H9 (cell line): ENCODE measurements around the gene CYP17A1. TPM values are rescaled to one million over a fixed set of nuclear protein-coding genes. Genes with fewer than 3 reads are reported as not detected.

ENCODE experiments used
- DNase-seq: peaks from one replicate; pipeline ENCODE4 v3.0.0-alpha.2; 2017
- H2AFZ ChIP-seq: one replicate; pipeline ENCODE4 v1.6.1; 2013; ENCODE audit warnings: mild to moderate bottlenecking, low read length, control low read depth, moderate library complexity
- H2AK5ac ChIP-seq: 2 replicates; pipeline ENCODE4 v1.6.1; 2013; ENCODE audit warnings: low read length, control low read depth, mixed read lengths; ENCODE audit not compliant: insufficient read length
- H2BK120ac ChIP-seq: one replicate; pipeline ENCODE4 v1.6.1; 2013; ENCODE audit warnings: low read depth, mild to moderate bottlenecking, low read length, control low read depth, inconsistent platforms; ENCODE audit not compliant: poor library complexity, severe bottlenecking
- H2BK12ac ChIP-seq: 2 replicates; pipeline ENCODE4 v1.6.1; 2013; ENCODE audit warnings: low read length, control low read depth, mixed read lengths, low read depth; ENCODE audit not compliant: insufficient read length
- H2BK15ac ChIP-seq: 2 replicates; pipeline ENCODE4 v1.6.1; 2013; ENCODE audit warnings: low read depth, low read length, control low read depth
- H2BK20ac ChIP-seq: one replicate; pipeline ENCODE4 v1.6.1; 2013; ENCODE audit warnings: low read depth, mild to moderate bottlenecking, low read length, control low read depth, inconsistent platforms; ENCODE audit not compliant: poor library complexity, severe bottlenecking
- H2BK5ac ChIP-seq: 2 replicates; pipeline ENCODE4 v1.6.1; 2013; ENCODE audit warnings: low read length, control low read depth, mixed read lengths; ENCODE audit not compliant: insufficient read length
- H3K14ac ChIP-seq: 2 replicates; pipeline ENCODE4 v1.6.1; 2013; ENCODE audit warnings: low read length, control low read depth; ENCODE audit not compliant: insufficient read depth
- H3K18ac ChIP-seq: 2 replicates; pipeline ENCODE4 v1.6.1; 2013; ENCODE audit warnings: low read depth, mild to moderate bottlenecking, mixed read lengths, low read length, control low read depth; ENCODE audit not compliant: insufficient read length
- H3K23ac ChIP-seq: 2 replicates; pipeline ENCODE4 v1.6.1; 2013; ENCODE audit warnings: low read length, control low read depth, mixed read lengths, low read depth; ENCODE audit not compliant: insufficient read length
- H3K23me2 ChIP-seq: 2 replicates; pipeline ENCODE4 v1.6.1; 2013; ENCODE audit warnings: low read depth, mild to moderate bottlenecking, mixed read lengths, low read length, control low read depth; ENCODE audit not compliant: insufficient read length, poor library complexity, severe bottlenecking
- H3K27ac ChIP-seq: 2 replicates; pipeline ENCODE4 v1.5.1; 2013; ENCODE audit warnings: low read length, control low read depth, mixed read lengths, low read depth; ENCODE audit not compliant: insufficient read length
- H3K27me3 ChIP-seq: 2 replicates; pipeline ENCODE4 v1.6.1; 2013; ENCODE audit warnings: low read length, control low read depth, inconsistent platforms; ENCODE audit not compliant: insufficient read depth
- H3K4ac ChIP-seq: 2 replicates; pipeline ENCODE4 v1.6.1; 2013; ENCODE audit warnings: low read depth, mild to moderate bottlenecking, control low read depth, inconsistent platforms, low read length, moderate library complexity
- H3K4me1 ChIP-seq: 2 replicates; pipeline ENCODE4 v1.6.1; 2013; ENCODE audit warnings: low read length, control low read depth, inconsistent platforms; ENCODE audit not compliant: insufficient read depth
- H3K4me2 ChIP-seq: 2 replicates; pipeline ENCODE4 v1.6.1; 2013; ENCODE audit warnings: low read length, control low read depth, mixed read lengths; ENCODE audit not compliant: insufficient read length, insufficient read depth
- H3K56ac ChIP-seq: 2 replicates; pipeline ENCODE4 v1.6.1; 2013; ENCODE audit warnings: low read depth, mild to moderate bottlenecking, mixed read lengths, low read length, control low read depth; ENCODE audit not compliant: insufficient read length
- H3K79me1 ChIP-seq: 2 replicates; pipeline ENCODE4 v1.6.1; 2013; ENCODE audit warnings: low read depth, mild to moderate bottlenecking, moderate library complexity, low read length, control low read depth, inconsistent platforms; ENCODE audit not compliant: insufficient read depth, poor library complexity, severe bottlenecking
- H3K79me2 ChIP-seq: 2 replicates; pipeline ENCODE4 v1.6.1; 2013; ENCODE audit warnings: low read length, control low read depth, inconsistent platforms; ENCODE audit not compliant: insufficient read depth
- H3K9ac ChIP-seq: 2 replicates; pipeline ENCODE4 v1.6.1; 2013; ENCODE audit warnings: low read length, control low read depth, mixed read lengths; ENCODE audit not compliant: insufficient read length; ENCODE audit errors: extremely low read depth
- H3K9me3 ChIP-seq: one replicate; pipeline ENCODE4 v1.6.1; 2013; ENCODE audit warnings: low read depth, low read length, inconsistent platforms; ENCODE audit not compliant: control insufficient read depth
- H3T11ph ChIP-seq: one replicate; pipeline ENCODE4 v1.6.1; 2013; ENCODE audit warnings: mild to moderate bottlenecking, low read length, control low read depth, inconsistent platforms
- H4K20me1 ChIP-seq: one replicate; pipeline ENCODE4 v1.6.1; 2013; ENCODE audit not compliant: control insufficient read depth, insufficient read length, insufficient read depth
- H4K5ac ChIP-seq: 2 replicates; pipeline ENCODE4 v1.6.1; 2013; ENCODE audit warnings: low read depth, mild to moderate bottlenecking, mixed read lengths, low read length, control low read depth; ENCODE audit not compliant: insufficient read length
- H4K8ac ChIP-seq: replicated peaks from 2 replicates; pipeline ENCODE4 v1.6.1; 2013; ENCODE audit warnings: low read length, control low read depth, mixed read lengths, low read depth; ENCODE audit not compliant: insufficient read length
- H4K91ac ChIP-seq: 2 replicates; pipeline ENCODE4 v1.6.1; 2013; ENCODE audit warnings: low read depth, mild to moderate bottlenecking, moderate library complexity, mixed read lengths, low read length, control low read depth; ENCODE audit not compliant: insufficient read length
- H3K27ac Mint-ChIP-seq, 3 experiments: 2 replicates in 2 of 3; 3 replicates in 1 of 3; pipeline ENCODE4 v1.8.0; 2020 to 2021; ENCODE audit warnings: mixed read lengths in 3 of 3, mild to moderate bottlenecking in 1 of 3, moderate library complexity in 1 of 3
- H3K27me3 Mint-ChIP-seq: 2 replicates; pipeline ENCODE4 v1.8.0; 2021; ENCODE audit warnings: low read depth, mild to moderate bottlenecking, moderate library complexity, mixed read lengths
- H3K36me3 Mint-ChIP-seq, 3 experiments: 2 replicates in 2 of 3; 3 replicates in 1 of 3; pipeline ENCODE4 v1.8.0; 2020 to 2021; ENCODE audit warnings: low read depth in 3 of 3, mixed read lengths in 3 of 3; ENCODE audit not compliant: insufficient read depth in 1 of 3
- H3K4me1 Mint-ChIP-seq, 2 experiments: 2 replicates each; pipeline ENCODE4 v1.8.0; 2020; ENCODE audit warnings: mixed read lengths in 2 of 2
- H3K4me3 Mint-ChIP-seq, 2 experiments: 2 replicates in 1 of 2; 3 replicates in 1 of 2; pipeline ENCODE4 v1.8.0; 2020 to 2021; ENCODE audit warnings: mild to moderate bottlenecking in 2 of 2, mixed read lengths in 2 of 2, moderate library complexity in 1 of 2
- H3K9me3 Mint-ChIP-seq, 2 experiments: 2 replicates in 1 of 2; 3 replicates in 1 of 2; pipeline ENCODE4 v1.8.0; 2020; ENCODE audit warnings: mild to moderate bottlenecking in 2 of 2, mixed read lengths in 2 of 2, moderate library complexity in 1 of 2
- WGBS: extraction: QIAGEN DNeasy Blood & Tissue Kit; methylation state at CpG from one replicate; pipeline ENCODE4 v1.1.7; 2013; ENCODE audit warnings: missing lambda C conversion rate, low lambda C conversion rate, mixed read lengths; ENCODE audit not compliant: insufficient read length; ENCODE audit errors: extremely low coverage; 5-methylcytosine and 5-hydroxymethylcytosine counted together
- total RNA-seq: library from RNA; stranded (reverse); gene quantifications from 2 replicates; pipeline ENCODE4 v1.2.1, GENCODE V29; 2021
- TF ChIP-seq, protein P1 (sequence below): fragments of 200-600 bp; sonication (generic); conservative IDR thresholded peaks from 3 replicates; pipeline ENCODE4 v1.8.0; 2021; ENCODE audit warnings: antibody characterized with exemption, mild to moderate bottlenecking

The CYP17A1 gene
- total RNA-seq, 1 experiment from 2014 or later = not detected

DNA sequence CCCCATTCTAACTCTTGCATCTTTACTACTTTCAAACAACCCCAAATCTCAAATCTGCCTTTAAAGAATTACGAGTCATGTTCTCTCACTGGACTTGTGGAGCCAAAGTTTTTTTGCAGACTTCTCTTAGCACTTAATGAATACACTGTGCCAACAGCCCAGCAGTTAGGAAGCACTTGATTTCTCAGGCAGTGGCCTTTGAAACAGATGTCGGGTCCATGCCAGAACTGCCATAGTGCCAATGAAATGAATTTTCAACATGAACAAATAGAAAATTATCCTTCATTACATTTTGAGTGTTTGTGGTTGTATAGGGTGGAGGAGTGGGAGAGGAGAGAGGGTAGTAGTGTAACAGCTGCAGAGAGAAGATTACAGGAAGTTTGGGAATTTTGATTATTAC lies 22.7 kb upstream of the CYP17A1 start:
- H3K9me3 Mint-ChIP-seq = no peaks in the 10 kb centered on the region
- no peak overlapping the region for H3K4ac ChIP-seq
- H3K4me2 ChIP-seq = no peak overlapping the region
- no peak overlapping the region for H4K5ac ChIP-seq
- no peak overlapping the region for H4K91ac ChIP-seq
- H3K27me3 ChIP-seq = no peaks in the 10 kb centered on the region
- no peaks in the 10 kb centered on the region for H3K79me2 ChIP-seq
- no peak overlapping the region for H2BK5ac ChIP-seq
- H2BK12ac ChIP-seq = no peak overlapping the region
- no peaks in the 10 kb centered on the region for H3K27me3 Mint-ChIP-seq
- H3K36me3 Mint-ChIP-seq = peaks cover 0 to 6% (median 0%) of the 10 kb centered on the region in 3 experiments; a peak in 2 of 7 replicates
- no peak overlapping the region for H4K8ac ChIP-seq
- H3K56ac ChIP-seq = no peak overlapping the region
- H3K79me1 ChIP-seq = no peaks in the 10 kb centered on the region
- H2AK5ac ChIP-seq = no peak overlapping the region
- no peak overlapping the region for H3K9ac ChIP-seq
- H4K20me1 ChIP-seq = no peaks in the 10 kb centered on the region
- no peak overlapping the region for H3K4me3 Mint-ChIP-seq
- no peaks in the 10 kb centered on the region for H3K23me2 ChIP-seq
- no peak overlapping the region for H3T11ph ChIP-seq
- H3K4me1 ChIP-seq = no peaks in the 10 kb centered on the region
- no peak overlapping the region for H3K18ac ChIP-seq
- TF ChIP-seq, protein P1, sequence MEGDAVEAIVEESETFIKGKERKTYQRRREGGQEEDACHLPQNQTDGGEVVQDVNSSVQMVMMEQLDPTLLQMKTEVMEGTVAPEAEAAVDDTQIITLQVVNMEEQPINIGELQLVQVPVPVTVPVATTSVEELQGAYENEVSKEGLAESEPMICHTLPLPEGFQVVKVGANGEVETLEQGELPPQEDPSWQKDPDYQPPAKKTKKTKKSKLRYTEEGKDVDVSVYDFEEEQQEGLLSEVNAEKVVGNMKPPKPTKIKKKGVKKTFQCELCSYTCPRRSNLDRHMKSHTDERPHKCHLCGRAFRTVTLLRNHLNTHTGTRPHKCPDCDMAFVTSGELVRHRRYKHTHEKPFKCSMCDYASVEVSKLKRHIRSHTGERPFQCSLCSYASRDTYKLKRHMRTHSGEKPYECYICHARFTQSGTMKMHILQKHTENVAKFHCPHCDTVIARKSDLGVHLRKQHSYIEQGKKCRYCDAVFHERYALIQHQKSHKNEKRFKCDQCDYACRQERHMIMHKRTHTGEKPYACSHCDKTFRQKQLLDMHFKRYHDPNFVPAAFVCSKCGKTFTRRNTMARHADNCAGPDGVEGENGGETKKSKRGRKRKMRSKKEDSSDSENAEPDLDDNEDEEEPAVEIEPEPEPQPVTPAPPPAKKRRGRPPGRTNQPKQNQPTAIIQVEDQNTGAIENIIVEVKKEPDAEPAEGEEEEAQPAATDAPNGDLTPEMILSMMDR = no peak
- no peaks in the 10 kb centered on the region for H3K9me3 ChIP-seq
- peaks cover 19% of the 10 kb centered on the region in 2 experiments for H3K4me1 Mint-ChIP-seq
- no peak overlapping the region for H2BK20ac ChIP-seq
- no peak overlapping the region for H2AFZ ChIP-seq
- peak; percentile 5 for DNase-seq
- no peak overlapping the region for H3K23ac ChIP-seq
- no peak overlapping the region for H3K27ac Mint-ChIP-seq
- WGBS = no CpG with 5 or more reads among the region's 2 CpGs
- no peak overlapping the region for H3K14ac ChIP-seq
- no peak overlapping the region for H3K27ac ChIP-seq
- H2BK120ac ChIP-seq = no peak overlapping the region
- no peak overlapping the region for H2BK15ac ChIP-seq
